Measurements from ENCODE around the gene PDZD7.

GRCh38 chr10:101044117-101044516, 13.2 kb upstream of the PDZD7 start:
- no peak for TF ChIP-seq ARNTL (CRISPR knock-in tag; IDR thresholded peaks at IDR 0.05; ENCODE audit: borderline replicate concordance, low read depth)
- TF ChIP-seq TSHZ2 (CRISPR knock-in tag; IDR thresholded peaks at IDR 0.05): no peak
- no peak for TF ChIP-seq PATZ1 (CRISPR knock-in tag; IDR thresholded peaks at IDR 0.05; ENCODE audit: borderline replicate concordance)
- no peak for TF ChIP-seq CSRNP3 (CRISPR knock-in tag; IDR thresholded peaks at IDR 0.05)
- no peak for TF ChIP-seq ZFP3 (CRISPR knock-in tag; IDR thresholded peaks at IDR 0.05)
- no peak for TF ChIP-seq TCF4 (CRISPR knock-in tag; IDR thresholded peaks at IDR 0.05; ENCODE audit: borderline replicate concordance)
- no peak for TF ChIP-seq RARB (CRISPR knock-in tag; IDR thresholded peaks at IDR 0.05)
- no peak for TF ChIP-seq ISL1 (CRISPR knock-in tag; IDR thresholded peaks at IDR 0.05)
- no peak for TF ChIP-seq TOX (CRISPR knock-in tag; IDR thresholded peaks at IDR 0.05; ENCODE audit: borderline replicate concordance)
- TF ChIP-seq CSDC2 (CRISPR knock-in tag; IDR thresholded peaks at IDR 0.05): no peak
- no peak for TF ChIP-seq ESRRG (CRISPR knock-in tag; IDR thresholded peaks at IDR 0.05)
- TF ChIP-seq OSR1 (CRISPR knock-in tag; IDR thresholded peaks at IDR 0.05): no peak

Data from SK-N-SH treated with all-trans-retinoic acid at 6 μM for 48 hours (cell line).